Activated CD8-positive, alpha-beta T cell treated with anti-CD3 and anti-CD28 coated beads for 36 hours (primary cell): ENCODE data around the gene RPN2. TPM values are rescaled to one million over a fixed set of nuclear protein-coding genes. Genes with fewer than 3 reads are reported as not detected.

Experiments
- ATAC-seq: fragments of 200-7000 bp; cut with Tn5 transposase; one replicate; pipeline ENCODE4 v1.10.0; 2021; ENCODE audit warnings: mild to moderate bottlenecking, moderate library complexity
- CTCF ChIA-PET: fragments of 350-600 bp; sonication (Branson Sonifier 250); formaldehyde crosslinking; loops from one replicate; lab custom pipeline; 2021; ENCODE audit warnings: antibody characterized with exemption; lab: Charles Lee
- POLR2A ChIA-PET: fragments of 350-600 bp; sonication (Branson Sonifier 250); formaldehyde crosslinking; loops from one replicate; lab custom pipeline; 2021; ENCODE audit warnings: antibody characterized with exemption; lab: Charles Lee
- DNase-seq: peaks from one replicate; pipeline ENCODE4 v3.0.0-alpha.2; 2020
- H3K27ac Mint-ChIP-seq: one replicate; pipeline ENCODE4 v1.8.0; 2021; ENCODE audit warnings: mild to moderate bottlenecking, mixed read lengths
- H3K27me3 Mint-ChIP-seq: one replicate; pipeline ENCODE4 v1.8.0; 2021; ENCODE audit warnings: mixed read lengths
- H3K36me3 Mint-ChIP-seq: one replicate; pipeline ENCODE4 v1.8.0; 2021; ENCODE audit warnings: low read depth, mixed read lengths
- H3K4me1 Mint-ChIP-seq: one replicate; pipeline ENCODE4 v1.8.0; 2021; ENCODE audit warnings: low read depth, mixed read lengths
- H3K4me3 Mint-ChIP-seq: one replicate; pipeline ENCODE4 v1.8.0; 2021; ENCODE audit warnings: mild to moderate bottlenecking, moderate library complexity, mixed read lengths
- H3K9me3 Mint-ChIP-seq: one replicate; pipeline ENCODE4 v1.8.0; 2021; ENCODE audit warnings: mixed read lengths
- intact Hi-C: fragments of 100-400 bp; cut with micrococcal nuclease; formaldehyde crosslinking; loops from one replicate; pipeline ENCODE4 v1.10.0; 2022
- total RNA-seq, 2 experiments: library from RNA; stranded (reverse); gene quantifications; one replicate each; pipeline ENCODE4 v1.2.3, GENCODE V29; 2021
- TF ChIP-seq, protein P1 (sequence below): fragments of 200-600 bp; IDR thresholded peaks from one replicate; pipeline ENCODE4 v1.8.0; 2022; ENCODE audit warnings: antibody characterized with exemption, mild to moderate bottlenecking

RPN2 gene
- total RNA-seq, 2 experiments from 2014 or later = 103 to 107 TPM

- no peak overlapping the region for H3K4me3 Mint-ChIP-seq
- DNase-seq (peak; percentile 26), ATAC-seq (peak; percentile 66)
- no peaks in the 10 kb centered on the region for H3K9me3 Mint-ChIP-seq
- TF ChIP-seq, protein P1, sequence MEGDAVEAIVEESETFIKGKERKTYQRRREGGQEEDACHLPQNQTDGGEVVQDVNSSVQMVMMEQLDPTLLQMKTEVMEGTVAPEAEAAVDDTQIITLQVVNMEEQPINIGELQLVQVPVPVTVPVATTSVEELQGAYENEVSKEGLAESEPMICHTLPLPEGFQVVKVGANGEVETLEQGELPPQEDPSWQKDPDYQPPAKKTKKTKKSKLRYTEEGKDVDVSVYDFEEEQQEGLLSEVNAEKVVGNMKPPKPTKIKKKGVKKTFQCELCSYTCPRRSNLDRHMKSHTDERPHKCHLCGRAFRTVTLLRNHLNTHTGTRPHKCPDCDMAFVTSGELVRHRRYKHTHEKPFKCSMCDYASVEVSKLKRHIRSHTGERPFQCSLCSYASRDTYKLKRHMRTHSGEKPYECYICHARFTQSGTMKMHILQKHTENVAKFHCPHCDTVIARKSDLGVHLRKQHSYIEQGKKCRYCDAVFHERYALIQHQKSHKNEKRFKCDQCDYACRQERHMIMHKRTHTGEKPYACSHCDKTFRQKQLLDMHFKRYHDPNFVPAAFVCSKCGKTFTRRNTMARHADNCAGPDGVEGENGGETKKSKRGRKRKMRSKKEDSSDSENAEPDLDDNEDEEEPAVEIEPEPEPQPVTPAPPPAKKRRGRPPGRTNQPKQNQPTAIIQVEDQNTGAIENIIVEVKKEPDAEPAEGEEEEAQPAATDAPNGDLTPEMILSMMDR = no peak
- H3K27ac Mint-ChIP-seq = no peak overlapping the region
- H3K4me1 Mint-ChIP-seq = peaks cover 5% of the 10 kb centered on the region
- intact Hi-C loops = no loop called here
- ChIA-PET POLR2A (interaction anchor here (0.9 to 1.6 kb wide), 2 partner anchors 9 to 13 kb away, joined by 3 to 8 read pairs; partner anchors contain the start of gene MANBAL), CTCF (interaction anchor here (1.1 to 2.3 kb wide), 7 partner anchors 8 to 288 kb away, joined by 3 to 12 read pairs (median 4); partner anchors contain the start of gene MANBAL)
- H3K27me3 Mint-ChIP-seq = peaks cover 1% of the 10 kb centered on the region
- no peaks in the 10 kb centered on the region for H3K36me3 Mint-ChIP-seq
Measured at GRCh38 chr20:37276494-37277252, 97.5 kb downstream of the RPN2 start.

DNA sequence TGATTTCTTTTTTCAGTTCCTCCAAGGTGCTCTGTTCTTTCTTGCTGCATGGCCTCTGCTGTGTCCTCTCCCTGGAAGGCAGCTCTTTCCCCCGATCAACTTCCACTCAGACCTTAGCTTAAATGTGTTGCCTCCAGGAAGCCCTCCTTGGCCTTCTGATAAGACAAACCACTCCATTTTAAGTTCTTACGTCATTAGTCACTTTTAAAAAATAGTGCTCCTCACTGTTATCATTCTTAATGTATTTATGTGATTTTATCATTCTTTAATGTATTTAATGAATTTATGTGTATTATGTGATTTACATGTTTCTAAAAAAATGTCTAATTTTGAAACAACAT, 98.1 kb downstream of the RPN2 start:
- intact Hi-C loops = no loop called here
- H3K9me3 Mint-ChIP-seq = no peaks in the 10 kb centered on the region
- no peak overlapping the region for H3K27ac Mint-ChIP-seq
- no peaks in the 10 kb centered on the region for H3K36me3 Mint-ChIP-seq
- no peak for ATAC-seq
- H3K4me3 Mint-ChIP-seq = no peak overlapping the region
- CTCF ChIA-PET = interaction anchor here (1.1 to 2.3 kb wide), 5 partner anchors 8 to 107 kb away, joined by 3 to 12 read pairs (median 4); partner anchors contain the start of gene MANBAL
- peaks cover 5% of the 10 kb centered on the region for H3K4me1 Mint-ChIP-seq
- DNase-seq = no peak
- peaks cover 1% of the 10 kb centered on the region for H3K27me3 Mint-ChIP-seq
- TF ChIP-seq, protein P1 = no peak
- POLR2A ChIA-PET = interaction anchor here (0.9 to 1.6 kb wide), 2 partner anchors 9 to 12 kb away, joined by 3 to 8 read pairs; partner anchors contain the start of gene MANBAL

- DNase-seq = no peak
- intact Hi-C loops = no loop called here
- Mint-ChIP-seq H3K4me3 (no peak overlapping the region), H3K27me3 (peaks cover 1% of the 10 kb centered on the region), H3K36me3 (no peaks in the 10 kb centered on the region), H3K9me3 (no peaks in the 10 kb centered on the region), H3K4me1 (peaks cover 5% of the 10 kb centered on the region), H3K27ac (no peak overlapping the region)
- ChIA-PET CTCF (interaction anchor here (1.1 to 1.8 kb wide), 2 partner anchors 9 to 10 kb away, joined by 3 to 6 read pairs; no protein-coding TSS in a partner anchor), POLR2A (no interaction called here)
- no peak for ATAC-seq
- TF ChIP-seq, protein P1 = no peak
Measured at GRCh38 chr20:37278966-37279590, 99.9 kb downstream of the RPN2 start.

DNA sequence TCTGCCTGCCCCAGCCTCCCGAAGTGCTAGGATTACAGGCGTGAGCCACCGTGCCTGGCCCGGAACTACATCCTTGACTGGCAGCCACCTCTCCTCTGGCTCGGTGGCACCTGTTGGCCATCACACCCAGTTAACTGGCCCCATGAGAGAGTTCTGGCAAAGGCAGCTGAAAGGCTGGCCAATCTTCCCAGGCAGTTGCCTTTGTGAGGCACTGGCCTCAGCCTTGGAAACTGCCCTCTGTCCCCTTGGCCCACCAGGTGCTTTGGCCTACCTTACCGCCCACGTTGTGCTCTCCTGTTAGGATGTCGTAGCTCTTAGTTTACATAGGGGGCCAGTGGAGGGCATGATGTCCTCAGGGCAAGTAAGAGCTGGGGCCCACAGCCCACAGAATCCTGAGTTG, 100.7 kb downstream of the RPN2 start:
- CTCF ChIA-PET = interaction anchor here (1.1 to 1.8 kb wide), 2 partner anchors 9 to 11 kb away, joined by 3 to 6 read pairs; no protein-coding TSS in a partner anchor
- peaks cover 2% of the 10 kb centered on the region for H3K27me3 Mint-ChIP-seq
- intact Hi-C loops = no loop called here
- no peak overlapping the region for H3K4me3 Mint-ChIP-seq
- POLR2A ChIA-PET = interaction anchor here (1.2 kb wide), 1 partner anchor 9 kb away, joined by 3 read pairs; no protein-coding TSS in a partner anchor
- no peak for DNase-seq
- TF ChIP-seq, protein P1 = no peak
- H3K27ac Mint-ChIP-seq = no peak overlapping the region
- peaks cover 5% of the 10 kb centered on the region for H3K4me1 Mint-ChIP-seq
- ATAC-seq = no peak
- no peaks in the 10 kb centered on the region for H3K9me3 Mint-ChIP-seq
- no peaks in the 10 kb centered on the region for H3K36me3 Mint-ChIP-seq
